Skeletal muscle satellite cell (primary cell): ENCODE measurements around the gene NLGN1.

Experiments
- H3K27me3 ChIP-seq: 2 replicates; pipeline ENCODE4 v1.7.0; 2013; ENCODE audit warnings: low read length; ENCODE audit not compliant: control insufficient read depth, insufficient read depth
- H3K36me3 ChIP-seq: 2 replicates; pipeline ENCODE4 v1.7.0; 2013; ENCODE audit warnings: mild to moderate bottlenecking, control low read depth, low read length; ENCODE audit not compliant: insufficient read depth
- H3K4me1 ChIP-seq: 2 replicates; pipeline ENCODE4 v1.7.0; 2013; ENCODE audit warnings: low read length; ENCODE audit not compliant: control insufficient read depth, insufficient read depth
- H3K4me2 ChIP-seq: 2 replicates; pipeline ENCODE4 v1.7.0; 2013; ENCODE audit warnings: mild to moderate bottlenecking, low read length
- H3K4me3 ChIP-seq: 2 replicates; pipeline ENCODE4 v1.7.0; 2013; ENCODE audit warnings: low read length
- H3K9ac ChIP-seq: 2 replicates; pipeline ENCODE4 v1.7.0; 2013; ENCODE audit warnings: mild to moderate bottlenecking, low read depth, low read length, moderate library complexity
- H3K9me3 ChIP-seq: replicated peaks from 2 replicates; pipeline ENCODE4 v1.7.0; 2013; ENCODE audit warnings: mild to moderate bottlenecking, control low read depth, low read length

The NLGN1 gene

DNA sequence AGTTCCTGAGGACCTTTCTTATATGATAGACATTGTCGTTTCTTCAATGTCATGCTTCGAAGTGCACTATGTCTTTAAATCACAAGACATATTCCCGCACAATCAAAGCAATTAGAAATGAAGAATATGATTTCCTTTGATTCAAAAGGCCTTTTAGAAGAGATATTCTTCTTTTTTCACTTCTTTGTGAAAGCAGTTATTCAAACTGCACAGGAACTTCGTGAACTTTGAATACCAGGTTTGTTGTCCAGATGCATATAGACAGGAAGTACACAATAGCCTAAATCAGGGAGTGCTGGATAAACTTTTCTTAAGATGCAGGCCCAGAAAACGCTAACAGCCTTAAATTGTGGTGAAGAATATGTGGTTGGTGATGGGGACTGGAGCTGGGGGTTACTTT, 870.5 kb downstream of the NLGN1 start:
- H3K4me3 ChIP-seq: no peak overlapping the region
- H3K36me3 ChIP-seq: no peaks in the 10 kb centered on the region
- H3K4me1 ChIP-seq: peaks cover 8% of the 10 kb centered on the region
- no peak overlapping the region for H3K9ac ChIP-seq
- no peaks in the 10 kb centered on the region for H3K27me3 ChIP-seq
- H3K9me3 ChIP-seq: no peaks in the 10 kb centered on the region
- no peak overlapping the region for H3K4me2 ChIP-seq

DNA sequence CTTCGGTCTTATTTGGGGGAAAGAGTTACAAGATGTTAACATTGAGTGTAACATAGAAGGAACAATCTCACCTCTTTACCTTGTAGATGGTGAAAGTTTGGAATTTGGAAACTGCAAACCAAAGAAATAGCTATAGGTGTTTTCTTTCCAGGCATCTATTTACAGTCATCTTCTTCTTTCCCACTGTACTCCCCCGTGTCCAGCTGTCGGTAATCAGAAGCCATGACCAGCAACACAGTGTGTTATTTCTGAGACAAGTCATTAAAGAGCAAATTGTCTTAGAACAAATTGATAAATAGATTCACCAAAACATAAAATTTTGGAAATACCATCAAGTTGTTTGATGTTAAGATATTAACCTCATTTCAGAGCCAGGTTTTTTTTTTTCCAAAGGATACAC, 871.0 kb downstream of the NLGN1 start:
- H3K4me3 ChIP-seq: no peak overlapping the region
- peaks cover 8% of the 10 kb centered on the region for H3K4me1 ChIP-seq
- no peak overlapping the region for H3K4me2 ChIP-seq
- no peaks in the 10 kb centered on the region for H3K27me3 ChIP-seq
- no peak overlapping the region for H3K9ac ChIP-seq
- H3K9me3 ChIP-seq: no peaks in the 10 kb centered on the region
- H3K36me3 ChIP-seq: no peaks in the 10 kb centered on the region

- no peak overlapping the region for H3K4me2 ChIP-seq
- H3K27me3 ChIP-seq: no peaks in the 10 kb centered on the region
- H3K9me3 ChIP-seq: no peaks in the 10 kb centered on the region
- H3K4me1 ChIP-seq: peaks cover 8% of the 10 kb centered on the region
- no peak overlapping the region for H3K9ac ChIP-seq
- no peak overlapping the region for H3K4me3 ChIP-seq
- H3K36me3 ChIP-seq: no peaks in the 10 kb centered on the region
These were observed 873.3 kb downstream of the NLGN1 start for GRCh38 chr3:174270841-174271240.

- Histone ChIP-seq H3K36me3 (no peaks in the 10 kb centered on the region), H3K4me2 (no peak overlapping the region), H3K4me3 (no peak overlapping the region), H3K4me1 (peaks cover 8% of the 10 kb centered on the region), H3K9ac (no peak overlapping the region), H3K9me3 (no peaks in the 10 kb centered on the region), H3K27me3 (no peaks in the 10 kb centered on the region)
These were observed 877.8 kb downstream of the NLGN1 start for GRCh38 chr3:174275336-174275735.

GRCh38 chr3:174276826-174277225, 879.3 kb downstream of the NLGN1 start:
- H3K27me3 ChIP-seq: no peaks in the 10 kb centered on the region
- no peaks in the 10 kb centered on the region for H3K36me3 ChIP-seq
- H3K9me3 ChIP-seq: no peaks in the 10 kb centered on the region
- H3K4me3 ChIP-seq: no peak overlapping the region
- no peaks in the 10 kb centered on the region for H3K4me1 ChIP-seq
- no peak overlapping the region for H3K9ac ChIP-seq
- no peak overlapping the region for H3K4me2 ChIP-seq

DNA sequence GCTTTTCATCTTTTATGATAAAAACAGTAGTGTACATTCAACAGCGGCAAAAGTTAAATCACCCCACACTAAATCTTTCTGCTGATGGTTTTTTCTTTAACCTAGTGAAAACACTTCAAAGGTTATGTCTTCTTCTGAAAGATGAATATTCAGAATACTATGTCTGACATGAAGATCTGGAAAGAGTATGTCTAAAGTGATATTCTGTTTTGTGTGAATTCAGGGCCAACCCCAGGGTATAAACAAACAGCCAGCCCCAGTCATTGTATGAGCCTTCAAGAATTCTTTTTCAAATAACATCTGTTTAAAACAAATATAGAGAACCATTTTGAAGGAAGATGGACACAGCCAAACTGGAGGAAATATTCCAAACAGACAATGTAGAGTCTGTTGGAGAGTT, 880.5 kb downstream of the NLGN1 start:
- no peaks in the 10 kb centered on the region for H3K9me3 ChIP-seq
- H3K9ac ChIP-seq: no peak overlapping the region
- no peaks in the 10 kb centered on the region for H3K27me3 ChIP-seq
- no peaks in the 10 kb centered on the region for H3K4me1 ChIP-seq
- no peak overlapping the region for H3K4me2 ChIP-seq
- H3K4me3 ChIP-seq: no peak overlapping the region
- no peaks in the 10 kb centered on the region for H3K36me3 ChIP-seq

- Histone ChIP-seq H3K4me1 (no peaks in the 10 kb centered on the region), H3K36me3 (no peaks in the 10 kb centered on the region), H3K9ac (no peak overlapping the region), H3K4me3 (no peak overlapping the region), H3K4me2 (no peak overlapping the region), H3K9me3 (no peaks in the 10 kb centered on the region), H3K27me3 (no peaks in the 10 kb centered on the region)
These were observed 882.6 kb downstream of the NLGN1 start for GRCh38 chr3:174280186-174280585.

- no peaks in the 10 kb centered on the region for H3K36me3 ChIP-seq
- no peaks in the 10 kb centered on the region for H3K27me3 ChIP-seq
- H3K4me1 ChIP-seq: no peaks in the 10 kb centered on the region
- no peak overlapping the region for H3K4me2 ChIP-seq
- H3K4me3 ChIP-seq: no peak overlapping the region
- H3K9me3 ChIP-seq: no peaks in the 10 kb centered on the region
- no peak overlapping the region for H3K9ac ChIP-seq
These were observed 887.8 kb downstream of the NLGN1 start for GRCh38 chr3:174285242-174285864.

DNA sequence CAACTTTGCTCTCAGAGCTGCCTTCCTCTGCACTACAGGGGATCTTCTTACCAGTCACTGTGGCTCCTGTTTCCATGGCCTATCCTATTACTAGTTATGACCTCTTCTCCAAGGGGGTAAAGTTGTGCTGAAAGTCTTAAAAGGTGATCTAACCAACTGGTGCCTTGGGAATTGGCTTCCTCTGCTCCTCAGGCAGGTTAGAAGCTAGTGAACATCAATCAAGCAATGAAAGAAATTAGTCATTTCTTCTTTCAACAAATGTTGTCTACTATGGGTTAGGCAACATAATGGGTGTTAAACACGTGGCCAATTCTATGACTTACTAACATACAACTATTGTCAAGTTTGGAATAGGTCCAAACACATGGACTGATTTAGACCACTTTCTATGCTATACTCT, 890.2 kb downstream of the NLGN1 start:
- no peaks in the 10 kb centered on the region for H3K4me1 ChIP-seq
- H3K9me3 ChIP-seq: no peaks in the 10 kb centered on the region
- no peak overlapping the region for H3K4me2 ChIP-seq
- H3K9ac ChIP-seq: no peak overlapping the region
- no peak overlapping the region for H3K4me3 ChIP-seq
- H3K27me3 ChIP-seq: no peaks in the 10 kb centered on the region
- no peaks in the 10 kb centered on the region for H3K36me3 ChIP-seq

- H3K4me3 ChIP-seq: no peak overlapping the region
These were observed 897.1 kb downstream of the NLGN1 start for GRCh38 chr3:174294616-174295015.

GRCh38 chr3:174295306-174296092, 898.0 kb downstream of the NLGN1 start:
- no peaks in the 10 kb centered on the region for H3K9me3 ChIP-seq
- H3K36me3 ChIP-seq: no peaks in the 10 kb centered on the region
- no peaks in the 10 kb centered on the region for H3K27me3 ChIP-seq
- no peaks in the 10 kb centered on the region for H3K4me1 ChIP-seq
- no peak overlapping the region for H3K4me3 ChIP-seq
- no peak overlapping the region for H3K9ac ChIP-seq
- no peak overlapping the region for H3K4me2 ChIP-seq

More at GRCh38 chr3:174294616-174295015, 897.1 kb downstream of the NLGN1 start:
- no peak overlapping the region for H3K9ac ChIP-seq
- H3K4me2 ChIP-seq: no peak overlapping the region
- no peaks in the 10 kb centered on the region for H3K36me3 ChIP-seq
- H3K9me3 ChIP-seq: no peaks in the 10 kb centered on the region
- no peaks in the 10 kb centered on the region for H3K27me3 ChIP-seq
- no peaks in the 10 kb centered on the region for H3K4me1 ChIP-seq
